Measurements from ENCODE around the gene CELA1. TPM values are rescaled to one million over a fixed set of nuclear protein-coding genes. Genes with fewer than 3 reads are reported as not detected.

Gene CELA1
- not detected in 2 replicates for total RNA-seq (2021)
- Bru-seq, nascent RNA: not detected
- BruChase-seq, experiment 1, labeled RNA remaining after a 2-hour chase: not detected
- not detected for BruChase-seq, experiment 2, labeled RNA remaining after a 6-hour chase
- long read RNA-seq: 0 reads

GRCh38 chr12:51346581-51346980, at the start of gene CELA1:
Gene CELA1 (minus strand): TSS chr12:51346679. CDS start chr12:51346638, 41 bp downstream.
- no peak for DNase-seq (ENCODE audit: low spot score)
- Histone ChIP-seq H3K36me3 (ENCODE audit: insufficient read depth, low read length, poor library complexity, severe bottlenecking) (no peaks in the 10 kb centered on the region), H3K4me1 (ENCODE audit: insufficient read depth, low read length, poor library complexity, severe bottlenecking) (no peaks in the 10 kb centered on the region), H3K27me3 (replicated peaks; ENCODE audit: insufficient read depth, low read depth, low read length, poor library complexity) (no peaks in the 10 kb centered on the region), H3K4me3 (ENCODE audit: low read depth, low read length, poor library complexity, severe bottlenecking) (no peak within 1 kb of the TSS), H3K27ac (ENCODE audit: low read depth, low read length, poor library complexity, severe bottlenecking) (no peak within 1 kb of the TSS), H3K9me3 (ENCODE audit: low read depth, low read length, poor library complexity, severe bottlenecking) (no peaks in the 10 kb centered on the region)
- CTCF ChIA-PET: no interaction called here
- no TSS peak for BruUV-seq (replicated peaks)
- intact Hi-C loops (cut with micrococcal nuclease; ENCODE audit: unreplicated experiment): loop anchor here (10.0 kb wide), 1 partner anchor 302 kb away; the partner anchor contains the start of gene LETMD1
- no peak for TF ChIP-seq EZH2 (IDR thresholded peaks at IDR 0.05; ENCODE audit: borderline replicate concordance, low read depth, low read length, poor library complexity, severe bottlenecking)
- no peak for TF ChIP-seq CTCF (conservative IDR thresholded peaks at IDR 0.05; ENCODE audit: low read depth, low read length)
- POLR2A ChIA-PET (ENCODE audit: low non-redundant PET): no interaction called here

DNA sequence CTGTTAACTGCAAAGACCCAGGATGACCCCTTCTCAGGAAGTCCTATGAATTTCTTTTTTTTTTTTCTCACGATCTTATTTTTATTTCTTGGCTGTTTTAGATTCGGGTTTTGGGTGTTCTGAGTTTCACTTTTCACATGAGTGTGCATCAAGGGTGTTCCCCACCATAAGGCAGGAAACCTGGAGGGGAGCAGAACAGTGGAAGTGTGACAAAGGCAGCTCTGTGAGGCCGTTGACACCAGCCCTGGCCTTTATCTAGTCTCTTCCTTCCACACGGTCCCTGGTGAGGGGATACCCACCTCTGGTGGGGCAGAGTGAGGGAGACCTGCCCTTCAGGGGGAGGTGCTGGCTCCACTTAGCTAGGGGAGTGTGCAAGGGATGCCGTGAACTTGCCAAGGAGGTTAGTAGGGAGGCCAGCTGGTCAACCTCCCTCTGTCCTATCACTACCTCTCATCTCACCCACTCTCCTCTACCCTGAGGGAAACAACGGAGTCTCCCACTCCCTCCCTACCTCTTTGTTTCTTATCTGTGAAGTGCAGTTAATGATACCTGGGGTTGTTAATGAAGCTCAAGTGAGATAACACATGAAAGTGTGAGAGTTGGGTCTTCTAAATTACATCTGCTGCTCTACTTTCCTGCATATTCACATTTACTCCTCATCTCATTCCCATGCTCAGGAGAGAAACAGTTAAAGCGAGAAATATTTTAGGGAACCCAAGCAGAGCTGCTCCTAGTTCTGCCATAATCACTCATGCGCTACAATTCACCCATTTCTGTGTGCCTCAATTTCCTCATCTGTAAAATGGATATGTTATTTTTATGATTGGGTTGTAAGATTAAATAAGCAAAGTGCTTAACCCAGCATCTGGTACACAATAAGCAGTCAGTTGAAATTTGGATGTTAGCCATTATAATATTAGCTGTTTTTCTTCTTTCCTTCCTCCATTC, 49.1 kb upstream of the CELA1 start:
- POLR2A ChIA-PET (ENCODE audit: low non-redundant PET): no interaction called here
- CTCF ChIA-PET: interaction anchor here (0.6 kb wide), 1 partner anchor 19 kb away, joined by 3 read pairs; no protein-coding TSS in a partner anchor
- H3K27ac ChIP-seq (ENCODE audit: low read depth, low read length, poor library complexity, severe bottlenecking): no peak overlapping the region

More for the DNA sequence above, 49.1 kb upstream of the CELA1 start:
- TF ChIP-seq EZH2 (IDR thresholded peaks at IDR 0.05; ENCODE audit: borderline replicate concordance, low read depth, low read length, poor library complexity, severe bottlenecking) (no peak), CTCF (conservative IDR thresholded peaks at IDR 0.05; ENCODE audit: low read depth, low read length) (no peak)
- no peak for DNase-seq (ENCODE audit: low spot score)
- Histone ChIP-seq H3K36me3 (ENCODE audit: insufficient read depth, low read length, poor library complexity, severe bottlenecking) (no peaks in the 10 kb centered on the region), H3K4me3 (ENCODE audit: low read depth, low read length, poor library complexity, severe bottlenecking) (no peak overlapping the region), H3K4me1 (ENCODE audit: insufficient read depth, low read length, poor library complexity, severe bottlenecking) (no peaks in the 10 kb centered on the region), H3K9me3 (ENCODE audit: low read depth, low read length, poor library complexity, severe bottlenecking) (no peaks in the 10 kb centered on the region), H3K27me3 (replicated peaks; ENCODE audit: insufficient read depth, low read depth, low read length, poor library complexity) (peaks cover 10% of the 10 kb centered on the region)
- BruUV-seq (replicated peaks): no TSS peak
- intact Hi-C loops (cut with micrococcal nuclease; ENCODE audit: unreplicated experiment): no loop called here
